Measurements from ENCODE around the gene SLC51B.

Gene SLC51B

GRCh38 chr15:65050270-65050669 lies 5.1 kb downstream of the SLC51B start:
- H3K4me3 ChIP-seq (ENCODE audit: low read depth, low read length): no peak overlapping the region
- TF ChIP-seq CTCF (IDR thresholded peaks at IDR 0.05; ENCODE audit: insufficient read depth, low read depth, low read length, missing control alignments): no peak
- peak; percentile 10 for DNase-seq (ENCODE audit: low read depth)

- TF ChIP-seq CTCF (IDR thresholded peaks at IDR 0.05; ENCODE audit: insufficient read depth, low read depth, low read length, missing control alignments): no peak
- DNase-seq (ENCODE audit: low read depth): no peak
- no peak overlapping the region for H3K4me3 ChIP-seq (ENCODE audit: low read depth, low read length)
Measured at GRCh38 chr15:65051266-65051665, 6.1 kb downstream of the SLC51B start.

- no peak overlapping the region for H3K4me3 ChIP-seq (ENCODE audit: low read depth, low read length)
- TF ChIP-seq CTCF (IDR thresholded peaks at IDR 0.05; ENCODE audit: insufficient read depth, low read depth, low read length, missing control alignments): no peak
- DNase-seq (ENCODE audit: low read depth): peak; percentile 41
Measured at GRCh38 chr15:65052956-65053355, 7.8 kb downstream of the SLC51B start.

GRCh38 chr15:65054333-65055200 lies 9.4 kb downstream of the SLC51B start:
- no peak overlapping the region for H3K4me3 ChIP-seq (ENCODE audit: low read depth, low read length)
- peak; percentile 89 for TF ChIP-seq CTCF (IDR thresholded peaks at IDR 0.05; ENCODE audit: insufficient read depth, low read depth, low read length, missing control alignments)
- peak; percentile 74 for DNase-seq (ENCODE audit: low read depth)

- H3K4me3 ChIP-seq (ENCODE audit: low read depth, low read length): no peak overlapping the region
- DNase-seq (ENCODE audit: low read depth): no peak
- no peak for TF ChIP-seq CTCF (IDR thresholded peaks at IDR 0.05; ENCODE audit: insufficient read depth, low read depth, low read length, missing control alignments)
Measured at GRCh38 chr15:65055201-65055870, 10.1 kb downstream of the SLC51B start.

- no peak for TF ChIP-seq CTCF (IDR thresholded peaks at IDR 0.05; ENCODE audit: insufficient read depth, low read depth, low read length, missing control alignments)
- no peak overlapping the region for H3K4me3 ChIP-seq (ENCODE audit: low read depth, low read length)
- DNase-seq (ENCODE audit: low read depth): no peak
Measured at GRCh38 chr15:65056106-65056505, 10.9 kb downstream of the SLC51B start.
